Endothelial cell of umbilical vein (primary cell): ENCODE results near the gene ATG14. TPM values are rescaled to one million over a fixed set of nuclear protein-coding genes. Genes with fewer than 3 reads are reported as not detected.

Experiments used
- BruUV-seq: library from RNA; stranded (reverse); fragments of 400-500 nt; replicated peaks from 2 replicates; lab custom pipeline; 2021; lab: Mats Ljungman, UMichigan
- CTCF ChIA-PET: fragments of 300-600, 350-600 bp; sonication (Branson Sonifier 250); formaldehyde crosslinking; loops from one replicate; lab custom pipeline; 2021; ENCODE audit warnings: antibody characterized with exemption, inconsistent platforms; lab: Charles Lee
- POLR2A ChIA-PET: fragments of 300-600, 350-600 bp; sonication (Branson Sonifier 250); formaldehyde crosslinking; loops from one replicate; lab custom pipeline; 2021; ENCODE audit warnings: antibody characterized with exemption, inconsistent platforms; lab: Charles Lee
- DNase-seq: peaks from one replicate; pipeline ENCODE4 v3.0.0-alpha.2; 2011; ENCODE audit warnings: low read depth, low spot score
- FAIRE-seq: peaks from 2 replicates; lab custom pipeline; 2011; peaks lifted over from hg19 to GRCh38; lab: Jason Lieb, UNC
- H2AFZ ChIP-seq: 2 replicates; pipeline ENCODE4 v1.6.0; 2012; ENCODE audit warnings: low read depth, low read length, control low read depth, inconsistent platforms
- H3K27ac ChIP-seq: 2 replicates; pipeline ENCODE4 v1.5.1; 2011; ENCODE audit warnings: low read depth, mild to moderate bottlenecking, control low read depth, low read length, moderate library complexity; ENCODE audit not compliant: insufficient read depth
- H3K27me3 ChIP-seq, 2 experiments: 2 replicates each; pipeline versions ENCODE4 v1.6.0 to v1.6.1; 2011; ENCODE audit warnings: low read length in 2 of 2, mixed read lengths in 1 of 2; ENCODE audit not compliant: control insufficient read depth in 2 of 2, insufficient read depth in 2 of 2
- H3K36me3 ChIP-seq, 2 experiments: 2 replicates in 1 of 2; 3 replicates in 1 of 2; pipeline ENCODE4 v1.5.1; 2011; ENCODE audit warnings: low read length in 2 of 2, mild to moderate bottlenecking in 1 of 2, moderate library complexity in 1 of 2; ENCODE audit not compliant: control insufficient read depth in 2 of 2, insufficient read depth in 2 of 2; ENCODE audit errors: extremely low read depth in 1 of 2
- H3K4me1 ChIP-seq: 3 replicates; pipeline ENCODE4 v1.5.1; 2011; ENCODE audit warnings: mild to moderate bottlenecking, low read length; ENCODE audit not compliant: control insufficient read depth, insufficient read depth; ENCODE audit errors: extremely low read depth
- H3K4me2 ChIP-seq: 2 replicates; pipeline ENCODE4 v1.6.1; 2011; ENCODE audit warnings: low read length, control low read depth, mixed read lengths; ENCODE audit not compliant: insufficient read depth
- H3K4me3 ChIP-seq, 3 experiments: fragments of 200-600 bp in 1 of 3; sonication (generic), shearing (Covaris generic) in 1 of 3; replicated peaks in 1 of 3; 2 replicates each; pipeline ENCODE4 v1.5.1; 2011 to 2016; ENCODE audit warnings: control low read depth in 3 of 3, low read length in 3 of 3, mild to moderate bottlenecking in 2 of 3, inconsistent platforms in 1 of 3, low read depth in 1 of 3, moderate library complexity in 1 of 3; ENCODE audit not compliant: insufficient read depth in 1 of 3
- H3K79me2 ChIP-seq: 2 replicates; pipeline ENCODE4 v1.6.0; 2012; ENCODE audit warnings: low read length, inconsistent platforms; ENCODE audit not compliant: control insufficient read depth, insufficient read depth
- H3K9ac ChIP-seq: replicated peaks from 2 replicates; pipeline ENCODE3; 2011; ENCODE audit warnings: low read length, control low read depth; ENCODE audit not compliant: insufficient read depth; ENCODE audit errors: extremely low read depth
- H3K9me1 ChIP-seq: replicated peaks from 3 replicates; pipeline ENCODE4 v1.6.0; 2011; ENCODE audit warnings: mild to moderate bottlenecking, low read length; ENCODE audit not compliant: control insufficient read depth, insufficient read depth; ENCODE audit errors: extremely low read depth
- H3K9me3 ChIP-seq: replicated peaks from 2 replicates; pipeline ENCODE4 v1.5.1; 2012; ENCODE audit warnings: low read length, inconsistent platforms; ENCODE audit not compliant: control insufficient read depth, insufficient read depth
- H4K20me1 ChIP-seq: replicated peaks from 2 replicates; pipeline ENCODE3; 2011; ENCODE audit warnings: mild to moderate bottlenecking, low read length; ENCODE audit not compliant: control insufficient read depth, insufficient read depth; ENCODE audit errors: extremely low read depth
- EZH2 ChIP-seq: IDR thresholded peaks from 2 replicates; pipeline ENCODE4 v1.6.1; 2012; ENCODE audit warnings: borderline replicate concordance, low read depth, mild to moderate bottlenecking, moderate library complexity, low read length, inconsistent platforms; ENCODE audit not compliant: severe bottlenecking
- FOS ChIP-seq: IDR thresholded peaks from 2 replicates; pipeline ENCODE4 v1.6.1; 2011; ENCODE audit warnings: mild to moderate bottlenecking, low read length, moderate library complexity, borderline replicate concordance; ENCODE audit not compliant: insufficient read depth
- GATA2 ChIP-seq: IDR thresholded peaks from 2 replicates; pipeline ENCODE4 v1.7.0; 2011; ENCODE audit warnings: low read depth, mild to moderate bottlenecking, moderate library complexity, mixed read lengths, low read length; ENCODE audit not compliant: insufficient read length, insufficient read depth
- JUN ChIP-seq: IDR thresholded peaks from 2 replicates; pipeline ENCODE4 v1.6.1; 2011; ENCODE audit warnings: borderline replicate concordance, low read depth; ENCODE audit not compliant: insufficient read length, insufficient read depth
- MYC ChIP-seq: IDR thresholded peaks from one replicate; pipeline ENCODE4 v1.6.1; 2011; ENCODE audit warnings: mild to moderate bottlenecking, low read depth, low read length
- POLR2A ChIP-seq: IDR thresholded peaks from 2 replicates; pipeline ENCODE4 v1.6.1; 2012; ENCODE audit warnings: low read depth, mild to moderate bottlenecking, control low read depth, low read length
- POLR2AphosphoS5 ChIP-seq: IDR thresholded peaks from 2 replicates; pipeline ENCODE4 v1.6.1; 2012; ENCODE audit warnings: low read depth, mild to moderate bottlenecking, control low read depth, low read length, moderate library complexity; ENCODE audit not compliant: insufficient read depth
- dilution Hi-C: fragments of 300-500 bp; cut with MboI; formaldehyde crosslinking; loops from one replicate; pipeline ENCODE4 v1.15.0; 2019; ENCODE audit warnings: low sequenced_read_pairs; ENCODE audit not compliant: extremely low pct_ligation_motif_present
- intact Hi-C: fragments of 100-400 bp; cut with micrococcal nuclease; formaldehyde crosslinking; loops from one replicate; pipeline ENCODE4 v1.10.0; 2022
- polyA plus RNA-seq, 4 experiments: library from polyadenylated mRNA; depleted of rRNA in 3 of 4; stranded (reverse) in 3 of 4; unstranded in 1 of 4; fragments of >200 nt; gene quantifications; 2 replicates each; pipeline versions ENCODE4 v1.2.1 to v1.2.3, GENCODE V29; 2011 to 2012; ENCODE audit warnings: missing spikeins in 1 of 4
- total RNA-seq: library from RNA; stranded (reverse); gene quantifications from 2 replicates; pipeline ENCODE4 v1.2.3, GENCODE V29; 2021
- TF ChIP-seq, protein P1 (sequence below): IDR thresholded peaks from 2 replicates; pipeline ENCODE4 v1.6.1; 2011; ENCODE audit not compliant: insufficient read depth, insufficient read length
- TF ChIP-seq, protein P2 (sequence below), 2 donors: IDR thresholded peaks; 1 replicate in 1 of 2; 2 replicates in 1 of 2; pipeline ENCODE4 v1.5.1; 2011; ENCODE audit warnings: low read length in 2 of 2, mild to moderate bottlenecking in 2 of 2, moderate library complexity in 2 of 2, control low read depth in 1 of 2, inconsistent platforms in 1 of 2, low read depth in 1 of 2; ENCODE audit not compliant: insufficient read depth in 1 of 2; ENCODE audit errors: extremely low read depth in 1 of 2

The ATG14 gene
- total and polyA plus RNA-seq, 2 donors (not counting 3 experiments of a cell fraction or from before 2014, with no cell fraction given) = 5.9 to 10.0 TPM

DNA sequence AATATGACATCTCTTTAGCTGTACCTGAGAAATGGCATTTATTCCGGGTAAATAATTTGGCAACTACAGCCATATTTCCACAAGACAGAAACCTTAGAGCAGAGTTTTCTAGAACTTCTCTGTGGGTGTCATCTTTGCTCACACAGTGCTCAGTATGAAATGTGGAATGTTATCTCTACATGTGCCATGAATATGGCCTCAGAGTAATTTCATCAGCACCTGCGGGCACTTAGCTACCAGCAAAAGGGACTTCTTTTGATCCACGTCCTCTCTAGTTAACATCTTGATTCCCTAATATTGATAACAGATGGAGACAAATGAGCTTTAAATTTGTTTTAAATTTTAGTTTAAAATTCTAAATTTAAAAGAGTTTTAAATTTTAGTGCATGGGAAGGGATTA lies 2.9 kb upstream of the ATG14 start:
- Histone ChIP-seq H3K79me2 (peaks cover 18% of the 10 kb centered on the region), H2AFZ (no peak overlapping the region), H4K20me1 (no peaks in the 10 kb centered on the region), H3K27me3 (peaks cover 0 to 3% of the 10 kb centered on the region in 2 experiments), H3K27ac (no peak overlapping the region), H3K9me3 (no peaks in the 10 kb centered on the region), H3K4me1 (peaks cover 34% of the 10 kb centered on the region), H3K36me3 (no peaks in the 10 kb centered on the region), H3K9ac (no peak overlapping the region), H3K4me2 (no peak overlapping the region), H3K4me3 (no peak overlapping the region), H3K9me1 (no peaks in the 10 kb centered on the region)
- intact Hi-C loops = loop anchor here (5.0 kb wide), 1 partner anchor 142 kb away; the partner anchor contains the start of gene FBXO34
- ChIA-PET CTCF (interaction anchor here (0.8 to 1.1 kb wide), 2 partner anchors 19 to 32 kb away, joined by 3 to 4 read pairs; no protein-coding TSS in a partner anchor), POLR2A (no interaction called here)
- no TSS peak for BruUV-seq
- TF ChIP-seq, protein P1, sequence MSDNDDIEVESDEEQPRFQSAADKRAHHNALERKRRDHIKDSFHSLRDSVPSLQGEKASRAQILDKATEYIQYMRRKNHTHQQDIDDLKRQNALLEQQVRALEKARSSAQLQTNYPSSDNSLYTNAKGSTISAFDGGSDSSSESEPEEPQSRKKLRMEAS = no peak
- TF ChIP-seq POLR2A (no peak), MYC (no peak), GATA2 (no peak), FOS (no peak), JUN (no peak), EZH2 (no peak), POLR2AphosphoS5 (no peak)
- TF ChIP-seq, protein P2, sequence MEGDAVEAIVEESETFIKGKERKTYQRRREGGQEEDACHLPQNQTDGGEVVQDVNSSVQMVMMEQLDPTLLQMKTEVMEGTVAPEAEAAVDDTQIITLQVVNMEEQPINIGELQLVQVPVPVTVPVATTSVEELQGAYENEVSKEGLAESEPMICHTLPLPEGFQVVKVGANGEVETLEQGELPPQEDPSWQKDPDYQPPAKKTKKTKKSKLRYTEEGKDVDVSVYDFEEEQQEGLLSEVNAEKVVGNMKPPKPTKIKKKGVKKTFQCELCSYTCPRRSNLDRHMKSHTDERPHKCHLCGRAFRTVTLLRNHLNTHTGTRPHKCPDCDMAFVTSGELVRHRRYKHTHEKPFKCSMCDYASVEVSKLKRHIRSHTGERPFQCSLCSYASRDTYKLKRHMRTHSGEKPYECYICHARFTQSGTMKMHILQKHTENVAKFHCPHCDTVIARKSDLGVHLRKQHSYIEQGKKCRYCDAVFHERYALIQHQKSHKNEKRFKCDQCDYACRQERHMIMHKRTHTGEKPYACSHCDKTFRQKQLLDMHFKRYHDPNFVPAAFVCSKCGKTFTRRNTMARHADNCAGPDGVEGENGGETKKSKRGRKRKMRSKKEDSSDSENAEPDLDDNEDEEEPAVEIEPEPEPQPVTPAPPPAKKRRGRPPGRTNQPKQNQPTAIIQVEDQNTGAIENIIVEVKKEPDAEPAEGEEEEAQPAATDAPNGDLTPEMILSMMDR (IDR thresholded peaks at IDR 0.05; ENCODE audit: extremely low read depth in 1 of 2, insufficient read depth in 1 of 2, low read depth in 1 of 2, low read length in 2 of 2) = no peak
- DNase-seq (no peak), FAIRE-seq (no peak)
- dilution Hi-C loops = no loop called here
